B cell (primary cell): ENCODE data around the gene GRPR. TPM values are rescaled to one million over a fixed set of nuclear protein-coding genes. Genes with fewer than 3 reads are reported as not detected.
"Not testable (repeated sequence)": the region's sequence is repeated elsewhere in the genome, so short reads cannot be mapped to it uniquely, and the experiment has no call there.

Source experiments
- ATAC-seq: fragments of 200-7000 bp; cut with Tn5 transposase; one replicate; pipeline ENCODE4 v1.10.0; 2021; ENCODE audit warnings: low read depth, mild to moderate bottlenecking, moderate number of reproducible peaks, moderate library complexity
- CTCF ChIA-PET: fragments of 350-600 bp; sonication (Branson Sonifier 250); formaldehyde crosslinking; loops from one replicate; lab custom pipeline; 2021; ENCODE audit warnings: antibody characterized with exemption, inconsistent platforms; lab: Charles Lee
- POLR2A ChIA-PET: fragments of 350-600 bp; sonication (Branson Sonifier 250); formaldehyde crosslinking; loops from one replicate; lab custom pipeline; 2021; ENCODE audit warnings: antibody characterized with exemption; lab: Charles Lee
- DNase-seq: peaks from one replicate; pipeline ENCODE4 v3.0.0; 2013
- H2AFZ ChIP-seq: 2 replicates; pipeline ENCODE4 v1.6.1; 2012; ENCODE audit warnings: mild to moderate bottlenecking, low read depth, low read length; ENCODE audit not compliant: insufficient read depth, poor library complexity, severe bottlenecking
- H3K27ac ChIP-seq, 2 donors: 1 replicate in 1 of 2; 2 replicates in 1 of 2; pipeline ENCODE4 v1.5.1; 2012 to 2013; ENCODE audit warnings: low read length in 2 of 2, mild to moderate bottlenecking in 2 of 2, moderate library complexity in 1 of 2
- H3K27me3 ChIP-seq, 4 experiments: fragments of 200-600 bp in 1 of 4; sonication (generic) in 1 of 4; replicated peaks in 1 of 4; 1 replicate in 2 of 4; 2 replicates in 2 of 4; pipeline versions ENCODE4 v1.6.1 to v1.7.0; 2013 to 2016; ENCODE audit warnings: low read length in 3 of 4, mild to moderate bottlenecking in 2 of 4, mixed read lengths in 1 of 4, moderate library complexity in 1 of 4; ENCODE audit not compliant: insufficient read depth in 4 of 4, control insufficient read depth in 3 of 4; ENCODE audit errors: control extremely low read depth in 1 of 4
- H3K36me3 ChIP-seq, 2 experiments: replicated peaks in 1 of 2; 1 replicate in 1 of 2; 2 replicates in 1 of 2; pipeline versions ENCODE4 v1.6.1 to v1.7.1; 2013; ENCODE audit warnings: low read length in 1 of 2; ENCODE audit not compliant: insufficient read depth in 2 of 2, control insufficient read depth in 1 of 2; ENCODE audit errors: control extremely low read depth in 1 of 2, extremely low read depth in 1 of 2
- H3K4me1 ChIP-seq, 2 donors: fragments of 200-600 bp in 1 of 2; sonication (generic) in 1 of 2; 1 replicate in 1 of 2; 2 replicates in 1 of 2; pipeline versions ENCODE4 v1.5.1 to v1.6.1; 2013 to 2017; ENCODE audit warnings: low read length in 2 of 2; ENCODE audit not compliant: control insufficient read depth in 2 of 2, insufficient read depth in 2 of 2
- H3K4me2 ChIP-seq: replicated peaks from 2 replicates; pipeline ENCODE3; 2012; ENCODE audit warnings: mild to moderate bottlenecking, low read depth, low read length; ENCODE audit not compliant: poor library complexity, severe bottlenecking
- H3K4me3 ChIP-seq, 5 experiments: fragments of 200-600 bp in 1 of 5; sonication (generic) in 1 of 5; 1 replicate in 3 of 5; 2 replicates in 2 of 5; pipeline versions ENCODE4 v1.5.1 to v1.7.0; 2011 to 2016; ENCODE audit warnings: low read length in 4 of 5, mild to moderate bottlenecking in 4 of 5, low read depth in 2 of 5, control low read depth in 1 of 5, moderate library complexity in 1 of 5; ENCODE audit not compliant: insufficient read depth in 1 of 5; ENCODE audit errors: control extremely low read depth in 1 of 5, extremely low read depth in 1 of 5
- H3K79me2 ChIP-seq: fragments of 200-600 bp; sonication (generic); one replicate; pipeline ENCODE4 v1.6.0; 2016; ENCODE audit warnings: low read length; ENCODE audit not compliant: control insufficient read depth, insufficient read depth
- H3K9ac ChIP-seq: fragments of 200-600 bp; sonication (generic); 2 replicates; pipeline ENCODE4 v1.6.1; 2017; ENCODE audit warnings: mild to moderate bottlenecking, low read length, moderate library complexity
- H3K9me3 ChIP-seq, 3 donors: one replicate each; pipeline versions ENCODE4 v1.6.1 to v1.7.1; 2013; ENCODE audit warnings: low read length in 2 of 3; ENCODE audit not compliant: control insufficient read depth in 2 of 3, insufficient read depth in 1 of 3; ENCODE audit errors: control extremely low read depth in 1 of 3
- H4K20me1 ChIP-seq: 2 replicates; pipeline ENCODE4 v1.6.0; 2012; ENCODE audit warnings: mild to moderate bottlenecking, low read length; ENCODE audit not compliant: insufficient read depth, control insufficient read depth, poor library complexity, severe bottlenecking
- H3K27ac Mint-ChIP-seq: one replicate; pipeline ENCODE4 v1.8.0; 2021; ENCODE audit warnings: mixed read lengths
- H3K27me3 Mint-ChIP-seq: one replicate; pipeline ENCODE4 v1.8.0; 2021; ENCODE audit warnings: mixed read lengths
- H3K4me1 Mint-ChIP-seq: one replicate; pipeline ENCODE4 v1.8.0; 2021; ENCODE audit warnings: mixed read lengths
- H3K4me3 Mint-ChIP-seq: one replicate; pipeline ENCODE4 v1.8.0; 2021; ENCODE audit warnings: mixed read lengths
- H3K9me3 Mint-ChIP-seq: one replicate; pipeline ENCODE4 v1.8.0; 2022; ENCODE audit warnings: mixed read lengths; ENCODE audit not compliant: insufficient read depth
- EZH2 ChIP-seq: IDR thresholded peaks from 2 replicates; pipeline ENCODE4 v1.6.1; 2012; ENCODE audit warnings: borderline replicate concordance, low read depth, mild to moderate bottlenecking, moderate library complexity, low read length; ENCODE audit not compliant: insufficient read depth, poor library complexity, severe bottlenecking
- WGBS: methylation state at CpG from one replicate; pipeline ENCODE4 v1.1.5; 2013; ENCODE audit warnings: missing lambda C conversion rate; ENCODE audit not compliant: insufficient coverage; 5-methylcytosine and 5-hydroxymethylcytosine counted together
- intact Hi-C: fragments of 100-400 bp; cut with micrococcal nuclease; formaldehyde crosslinking; loops from one replicate; pipeline ENCODE4 v1.10.0; 2022
- polyA plus RNA-seq: library from polyadenylated mRNA; depleted of rRNA; stranded (reverse); fragments of >200 nt; gene quantifications from 2 replicates; pipeline ENCODE4 v1.2.3, GENCODE V29; 2012
- total RNA-seq, 2 donors: library from RNA; stranded (reverse); fragments of 120-200 nt in 1 of 2; gene quantifications; 1 replicate in 1 of 2; 2 replicates in 1 of 2; pipeline versions ENCODE4 v1.2.3 to v1.2.4, GENCODE V29; 2013 to 2022
- TF ChIP-seq, protein P1 (sequence below): fragments of 200-600 bp; IDR thresholded peaks from one replicate; pipeline ENCODE4 v1.8.0; 2022; ENCODE audit warnings: antibody characterized with exemption, mild to moderate bottlenecking

GRPR gene
- total and polyA plus RNA-seq, 2 donors (not counting 1 experiment from before 2014, with no cell fraction given): 0.30 to 0.42 TPM

DNA sequence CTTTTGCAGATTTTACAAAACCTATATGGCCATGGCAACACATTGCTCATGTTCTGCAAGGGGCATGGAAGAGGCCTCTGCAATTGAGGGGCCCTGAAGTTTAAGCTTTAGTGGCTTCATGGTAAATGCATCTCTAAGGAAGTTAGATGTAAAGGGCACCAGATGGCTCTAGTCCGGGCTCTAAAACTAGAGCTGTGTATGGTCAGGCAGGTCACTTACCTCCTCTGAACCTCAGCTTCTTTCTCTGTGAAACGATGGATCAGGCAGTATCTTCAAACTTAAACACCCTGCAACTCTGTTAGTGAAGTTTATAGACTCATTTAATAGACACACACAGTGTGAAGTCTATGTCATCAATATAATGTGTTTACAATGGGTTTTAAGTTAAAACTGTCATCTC, 53.9 kb downstream of the GRPR start:
- CTCF ChIA-PET: no interaction called here
- POLR2A ChIA-PET: no interaction called here
- no peak for DNase-seq
- H3K36me3 ChIP-seq: no peaks in the 10 kb centered on the region
- H3K27me3 ChIP-seq: no peaks in the 10 kb centered on the region
- H3K4me3 ChIP-seq: no peak overlapping the region
- WGBS: no CpG with 5 or more reads among the region's 2 CpGs
- TF ChIP-seq EZH2: no peak
- TF ChIP-seq, protein P1, sequence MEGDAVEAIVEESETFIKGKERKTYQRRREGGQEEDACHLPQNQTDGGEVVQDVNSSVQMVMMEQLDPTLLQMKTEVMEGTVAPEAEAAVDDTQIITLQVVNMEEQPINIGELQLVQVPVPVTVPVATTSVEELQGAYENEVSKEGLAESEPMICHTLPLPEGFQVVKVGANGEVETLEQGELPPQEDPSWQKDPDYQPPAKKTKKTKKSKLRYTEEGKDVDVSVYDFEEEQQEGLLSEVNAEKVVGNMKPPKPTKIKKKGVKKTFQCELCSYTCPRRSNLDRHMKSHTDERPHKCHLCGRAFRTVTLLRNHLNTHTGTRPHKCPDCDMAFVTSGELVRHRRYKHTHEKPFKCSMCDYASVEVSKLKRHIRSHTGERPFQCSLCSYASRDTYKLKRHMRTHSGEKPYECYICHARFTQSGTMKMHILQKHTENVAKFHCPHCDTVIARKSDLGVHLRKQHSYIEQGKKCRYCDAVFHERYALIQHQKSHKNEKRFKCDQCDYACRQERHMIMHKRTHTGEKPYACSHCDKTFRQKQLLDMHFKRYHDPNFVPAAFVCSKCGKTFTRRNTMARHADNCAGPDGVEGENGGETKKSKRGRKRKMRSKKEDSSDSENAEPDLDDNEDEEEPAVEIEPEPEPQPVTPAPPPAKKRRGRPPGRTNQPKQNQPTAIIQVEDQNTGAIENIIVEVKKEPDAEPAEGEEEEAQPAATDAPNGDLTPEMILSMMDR: no peak
- no peaks in the 10 kb centered on the region for H4K20me1 ChIP-seq
- H3K4me1 ChIP-seq: no peaks in the 10 kb centered on the region
- no peak overlapping the region for H3K4me3 Mint-ChIP-seq
- no peak overlapping the region for H3K27ac Mint-ChIP-seq
- H3K4me2 ChIP-seq: no peak overlapping the region
- no peak for ATAC-seq
- H3K9ac ChIP-seq: no peak overlapping the region
- H2AFZ ChIP-seq: no peak overlapping the region
- no peak overlapping the region for H3K27ac ChIP-seq
- H3K4me1 Mint-ChIP-seq: peaks cover 5% of the 10 kb centered on the region
- H3K9me3 ChIP-seq: no peaks in the 10 kb centered on the region
- intact Hi-C loops: no loop called here
- H3K9me3 Mint-ChIP-seq: no peaks in the 10 kb centered on the region
- no peaks in the 10 kb centered on the region for H3K79me2 ChIP-seq
- H3K27me3 Mint-ChIP-seq: no peaks in the 10 kb centered on the region

DNA sequence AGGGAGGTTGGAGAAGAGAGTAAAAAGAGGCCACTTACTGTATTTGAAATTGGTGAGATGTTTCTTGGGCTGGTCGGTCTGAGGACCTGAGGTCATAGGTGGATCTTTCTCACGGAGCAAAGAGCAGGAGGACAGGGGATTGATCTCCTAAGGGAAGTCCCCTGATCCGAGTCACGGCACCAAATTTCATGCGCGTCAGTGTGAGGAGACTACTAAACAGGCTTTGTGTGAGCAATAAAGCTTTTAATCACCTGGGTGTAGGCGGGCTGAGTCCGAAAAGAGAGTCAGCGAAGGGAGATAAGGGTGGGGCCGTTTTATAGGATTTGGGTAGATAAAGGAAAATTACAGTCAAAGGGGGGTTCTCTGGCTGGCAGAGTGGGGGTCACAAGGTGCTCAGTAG, 60.5 kb downstream of the GRPR start:
- H3K4me2 ChIP-seq, intact Hi-C loops: not testable (repeated sequence)

More for the DNA sequence above, 60.5 kb downstream of the GRPR start:
- H3K9me3 Mint-ChIP-seq, H3K4me1 ChIP-seq, POLR2A ChIA-PET, H3K27ac Mint-ChIP-seq, CTCF ChIA-PET, H3K36me3 ChIP-seq, H3K4me3 ChIP-seq, H3K9ac ChIP-seq, H3K27me3 Mint-ChIP-seq, H3K27me3 ChIP-seq, H3K4me3 Mint-ChIP-seq, ATAC-seq, H2AFZ ChIP-seq, H4K20me1 ChIP-seq, DNase-seq, H3K9me3 ChIP-seq, H3K27ac ChIP-seq, H3K79me2 ChIP-seq, H3K4me1 Mint-ChIP-seq: not testable (repeated sequence)
- WGBS: 80% methylated on average over 1 of the region's 10 CpGs
